A673 (cell line): ENCODE results near the gene FMO5. TPM values are rescaled to one million over a fixed set of nuclear protein-coding genes. Genes with fewer than 3 reads are reported as not detected.

Experiments used
- BruUV-seq: library from RNA; stranded (reverse); fragments of 400-500 nt; replicated peaks from 2 replicates; lab custom pipeline; 2021; lab: Mats Ljungman, UMichigan
- CTCF ChIA-PET: fragments of 300-600 bp; sonication (Branson Sonifier 250); formaldehyde crosslinking; loops from one replicate; lab custom pipeline; 2022; ENCODE audit warnings: antibody characterized with exemption; lab: Charles Lee
- POLR2A ChIA-PET: fragments of 300-600 bp; sonication (Branson Sonifier 250); formaldehyde crosslinking; loops from one replicate; lab custom pipeline; 2022; ENCODE audit warnings: antibody characterized with exemption; ENCODE audit not compliant: low non-redundant PET; lab: Charles Lee
- DNase-seq: peaks from one replicate; pipeline ENCODE4 v3.0.0-alpha.2; 2015; ENCODE audit warnings: low spot score
- H3K27ac ChIP-seq: fragments of 200-600 bp; sonication (generic); 2 replicates; pipeline ENCODE4 v1.5.1; 2016; ENCODE audit warnings: mixed run types, low read depth, mild to moderate bottlenecking, mixed read lengths, antibody characterized with exemption, low read length; ENCODE audit not compliant: poor library complexity, severe bottlenecking
- H3K27me3 ChIP-seq: fragments of 200-600 bp; sonication (generic); replicated peaks from 2 replicates; pipeline ENCODE4 v1.6.1; 2017; ENCODE audit warnings: mixed run types, low read depth, mild to moderate bottlenecking, mixed read lengths, antibody characterized with exemption, low read length; ENCODE audit not compliant: insufficient read depth, poor library complexity
- H3K36me3 ChIP-seq: fragments of 200-600 bp; sonication (generic); 2 replicates; pipeline ENCODE4 v1.6.1; 2016; ENCODE audit warnings: mixed run types, mild to moderate bottlenecking, mixed read lengths, antibody characterized with exemption, low read length; ENCODE audit not compliant: insufficient read depth, poor library complexity, severe bottlenecking
- H3K4me1 ChIP-seq: fragments of 200-600 bp; sonication (generic); 2 replicates; pipeline ENCODE4 v1.6.1; 2017; ENCODE audit warnings: mixed run types, mild to moderate bottlenecking, mixed read lengths, antibody characterized with exemption, low read length; ENCODE audit not compliant: insufficient read depth, poor library complexity, severe bottlenecking
- H3K4me3 ChIP-seq: fragments of 200-600 bp; sonication (generic); 2 replicates; pipeline ENCODE4 v1.5.1; 2016; ENCODE audit warnings: low read depth, mixed run types, mild to moderate bottlenecking, mixed read lengths, low read length; ENCODE audit not compliant: poor library complexity, severe bottlenecking
- H3K9me3 ChIP-seq: fragments of 200-600 bp; sonication (generic); 2 replicates; pipeline ENCODE4 v1.6.1; 2016; ENCODE audit warnings: mixed run types, low read depth, mild to moderate bottlenecking, mixed read lengths, antibody characterized with exemption, low read length; ENCODE audit not compliant: poor library complexity, severe bottlenecking
- CTCF ChIP-seq: fragments of 300-800, 200-600 bp; sonication (generic); conservative IDR thresholded peaks from 2 replicates; pipeline ENCODE4 v1.5.1; 2017; ENCODE audit warnings: low read depth, mild to moderate bottlenecking, antibody characterized with exemption, low read length, moderate library complexity, mixed read lengths
- EZH2 ChIP-seq: fragments of 200-600 bp; sonication (generic); IDR thresholded peaks from 2 replicates; pipeline ENCODE4 v1.6.1; 2017; ENCODE audit warnings: borderline replicate concordance, low read depth, mild to moderate bottlenecking, mixed read lengths, antibody characterized with exemption, low read length; ENCODE audit not compliant: poor library complexity, severe bottlenecking
- intact Hi-C: fragments of 100-400 bp; cut with micrococcal nuclease; formaldehyde crosslinking; loops from one replicate; pipeline ENCODE4 v1.10.0; 2022; ENCODE audit not compliant: unreplicated experiment
- total RNA-seq: library from RNA; stranded (reverse); gene quantifications from 2 replicates; pipeline ENCODE4 v1.2.3, GENCODE V29; 2021

FMO5 gene
- total RNA-seq, 1 experiment from 2014 or later, result 0.24 TPM

GRCh38 chr1:147208619-147209018 lies 16.5 kb downstream of the FMO5 start:
- ChIA-PET POLR2A (no interaction called here), CTCF (no interaction called here)
- no peak for TF ChIP-seq CTCF
- TF ChIP-seq EZH2, result no peak
- Histone ChIP-seq H3K4me1 (no peaks in the 10 kb centered on the region), H3K4me3 (no peak overlapping the region), H3K27me3 (no peaks in the 10 kb centered on the region), H3K27ac (no peak overlapping the region), H3K36me3 (no peaks in the 10 kb centered on the region), H3K9me3 (no peaks in the 10 kb centered on the region)
- BruUV-seq, result no TSS peak
- no peak for DNase-seq
- intact Hi-C loops, result no loop called here

GRCh38 chr1:147207192-147207591 lies 17.9 kb downstream of the FMO5 start:
- no peaks in the 10 kb centered on the region for H3K4me1 ChIP-seq
- no peak for TF ChIP-seq CTCF
- TF ChIP-seq EZH2, result no peak
- no TSS peak for BruUV-seq
- DNase-seq, result no peak
- H3K9me3 ChIP-seq, result no peaks in the 10 kb centered on the region
- H3K27ac ChIP-seq, result no peak overlapping the region
- CTCF ChIA-PET, result no interaction called here
- no peak overlapping the region for H3K4me3 ChIP-seq
- H3K27me3 ChIP-seq, result no peaks in the 10 kb centered on the region
- POLR2A ChIA-PET, result no interaction called here
- no peaks in the 10 kb centered on the region for H3K36me3 ChIP-seq
- intact Hi-C loops, result no loop called here

GRCh38 chr1:147204080-147204479 lies 21.1 kb downstream of the FMO5 start:
- POLR2A ChIA-PET, result interaction anchor here (0.6 kb wide), 1 partner anchor 25 kb away, joined by 5 read pairs; no protein-coding TSS in a partner anchor
- no peak for DNase-seq
- no TSS peak for BruUV-seq
- TF ChIP-seq EZH2, result no peak
- TF ChIP-seq CTCF, result no peak
- H3K4me1 ChIP-seq, result no peaks in the 10 kb centered on the region
- no peaks in the 10 kb centered on the region for H3K36me3 ChIP-seq
- no peak overlapping the region for H3K27ac ChIP-seq
- CTCF ChIA-PET, result no interaction called here
- H3K9me3 ChIP-seq, result no peaks in the 10 kb centered on the region
- H3K27me3 ChIP-seq, result no peaks in the 10 kb centered on the region
- H3K4me3 ChIP-seq, result no peak overlapping the region
- intact Hi-C loops, result no loop called here
